ENCODE measurements around the gene RRP12.
"Not testable (repeated sequence)": the region's sequence is repeated elsewhere in the genome, so short reads cannot be mapped to it uniquely, and the experiment has no call there.

Gene RRP12

GRCh38 chr10:97367126-97367649, 34.0 kb downstream of the RRP12 start:
- DNase-seq (ENCODE audit: low read depth, low spot score) = no peak

GRCh38 chr10:97366572-97366971, 34.6 kb downstream of the RRP12 start:
- no peak for DNase-seq (ENCODE audit: low read depth, low spot score)

- DNase-seq (ENCODE audit: low read depth, low spot score) = no peak
These were observed 35.3 kb downstream of the RRP12 start for GRCh38 chr10:97365761-97366351.

- no peak for DNase-seq (ENCODE audit: low read depth, low spot score)
These were observed 38.1 kb downstream of the RRP12 start for GRCh38 chr10:97363071-97363470.

GRCh38 chr10:97362310-97363033, 38.7 kb downstream of the RRP12 start:
- no peak for DNase-seq (ENCODE audit: low read depth, low spot score)

GRCh38 chr10:97361537-97361901, 39.6 kb downstream of the RRP12 start:
- DNase-seq (ENCODE audit: low read depth, low spot score) = no peak

GRCh38 chr10:97360705-97361536, 40.2 kb downstream of the RRP12 start:
- DNase-seq (ENCODE audit: low read depth, low spot score) = no peak

- no peak for DNase-seq (ENCODE audit: low read depth, low spot score)
These were observed 42.4 kb downstream of the RRP12 start for GRCh38 chr10:97358781-97359180.

GRCh38 chr10:97358349-97358748, 42.8 kb downstream of the RRP12 start:
- DNase-seq (ENCODE audit: low read depth, low spot score) = no peak

GRCh38 chr10:97356918-97357317, 44.2 kb downstream of the RRP12 start:
- no peak for DNase-seq (ENCODE audit: low read depth, low spot score)

GRCh38 chr10:97356318-97356914, 44.7 kb downstream of the RRP12 start:
- DNase-seq (ENCODE audit: low read depth, low spot score) = no peak

GRCh38 chr10:97355571-97355975, 45.6 kb downstream of the RRP12 start:
- no peak for DNase-seq (ENCODE audit: low read depth, low spot score)

GRCh38 chr10:97353945-97354344, 47.2 kb downstream of the RRP12 start:
- no peak for DNase-seq (ENCODE audit: low read depth, low spot score)

- no peak for DNase-seq (ENCODE audit: low read depth, low spot score)
These were observed 51.2 kb downstream of the RRP12 start for GRCh38 chr10:97349752-97350513.

- no peak for DNase-seq (ENCODE audit: low read depth, low spot score)
These were observed 53.8 kb downstream of the RRP12 start for GRCh38 chr10:97347317-97347716.

GRCh38 chr10:97343664-97344063, 57.5 kb downstream of the RRP12 start:
- DNase-seq (ENCODE audit: low read depth, low spot score) = not testable (repeated sequence)

- no peak for DNase-seq (ENCODE audit: low read depth, low spot score)
These were observed 59.7 kb downstream of the RRP12 start for GRCh38 chr10:97341416-97341815.

GRCh38 chr10:97338041-97338440, 63.1 kb downstream of the RRP12 start:
- no peak for DNase-seq (ENCODE audit: low read depth, low spot score)

GRCh38 chr10:97336942-97337831, 64.0 kb downstream of the RRP12 start:
- no peak for DNase-seq (ENCODE audit: low read depth, low spot score)

- DNase-seq (ENCODE audit: low read depth, low spot score) = no peak
These were observed 64.7 kb downstream of the RRP12 start for GRCh38 chr10:97336446-97336845.

Measured in brain pericyte (primary cell).